ENCODE results near the gene PLIN4. TPM values are rescaled to one million over a fixed set of nuclear protein-coding genes. Genes with fewer than 3 reads are reported as not detected.

PLIN4 gene
- total and polyA plus RNA-seq, 8 donors = 0.88 to 4.0 (median 1.1) TPM

- Histone ChIP-seq H3K9me3 (no peaks in the 10 kb centered on the region), H3K27me3 (no peaks in the 10 kb centered on the region), H3K36me3 (peaks cover 0 to 53% of the 10 kb centered on the region in 2 donors), H3K4me1 (no peaks in the 10 kb centered on the region), H3K27ac (no peak overlapping the region), H3K4me3 (no peak overlapping the region)
- ATAC-seq = no peak
- intact Hi-C loops (cut with DNase I) = no loop called here
- TF ChIP-seq, protein P1, sequence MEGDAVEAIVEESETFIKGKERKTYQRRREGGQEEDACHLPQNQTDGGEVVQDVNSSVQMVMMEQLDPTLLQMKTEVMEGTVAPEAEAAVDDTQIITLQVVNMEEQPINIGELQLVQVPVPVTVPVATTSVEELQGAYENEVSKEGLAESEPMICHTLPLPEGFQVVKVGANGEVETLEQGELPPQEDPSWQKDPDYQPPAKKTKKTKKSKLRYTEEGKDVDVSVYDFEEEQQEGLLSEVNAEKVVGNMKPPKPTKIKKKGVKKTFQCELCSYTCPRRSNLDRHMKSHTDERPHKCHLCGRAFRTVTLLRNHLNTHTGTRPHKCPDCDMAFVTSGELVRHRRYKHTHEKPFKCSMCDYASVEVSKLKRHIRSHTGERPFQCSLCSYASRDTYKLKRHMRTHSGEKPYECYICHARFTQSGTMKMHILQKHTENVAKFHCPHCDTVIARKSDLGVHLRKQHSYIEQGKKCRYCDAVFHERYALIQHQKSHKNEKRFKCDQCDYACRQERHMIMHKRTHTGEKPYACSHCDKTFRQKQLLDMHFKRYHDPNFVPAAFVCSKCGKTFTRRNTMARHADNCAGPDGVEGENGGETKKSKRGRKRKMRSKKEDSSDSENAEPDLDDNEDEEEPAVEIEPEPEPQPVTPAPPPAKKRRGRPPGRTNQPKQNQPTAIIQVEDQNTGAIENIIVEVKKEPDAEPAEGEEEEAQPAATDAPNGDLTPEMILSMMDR (IDR thresholded peaks at IDR 0.05) = no peak
- no peak for DNase-seq
These were observed 12.5 kb downstream of the PLIN4 start for GRCh38 chr19:4505570-4506448.

DNA sequence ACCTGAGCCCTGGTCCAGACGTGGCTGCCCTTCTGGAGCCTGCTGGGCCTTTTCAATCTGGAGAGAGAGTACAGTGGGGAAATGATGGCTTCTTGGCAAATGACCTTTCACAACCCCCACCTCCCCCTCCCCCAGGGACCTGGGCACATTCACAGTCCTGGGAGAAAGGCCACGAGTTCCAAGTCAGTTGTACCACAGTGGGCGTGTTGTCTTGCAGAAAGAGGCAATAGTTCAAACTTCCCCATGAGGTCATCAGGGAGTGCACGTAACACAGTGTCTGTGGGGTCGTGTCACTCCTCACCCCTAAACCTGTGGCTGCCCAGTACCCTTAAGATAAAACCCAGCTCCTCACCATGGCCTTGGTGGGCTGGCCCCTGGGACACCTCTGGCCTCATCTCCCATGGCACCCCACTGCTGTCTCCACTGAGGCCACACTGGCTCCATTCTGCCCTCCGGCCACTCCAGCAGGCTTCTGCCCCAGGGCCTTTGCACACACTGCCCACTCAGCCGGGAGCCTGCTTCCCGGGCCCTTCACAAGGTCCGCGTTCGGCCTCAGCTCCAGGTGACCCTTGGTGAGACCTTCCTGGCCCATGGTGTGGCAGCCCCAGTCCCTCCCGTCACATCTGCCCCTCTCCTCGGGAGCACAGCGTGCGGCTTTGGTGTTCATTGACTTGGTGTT, 13.3 kb downstream of the PLIN4 start:
- DNase-seq = no peak
- Histone ChIP-seq H3K27ac (no peak overlapping the region), H3K4me3 (no peak overlapping the region), H3K36me3 (peaks cover 0 to 61% of the 10 kb centered on the region in 2 donors), H3K9me3 (no peaks in the 10 kb centered on the region), H3K27me3 (no peaks in the 10 kb centered on the region), H3K4me1 (no peaks in the 10 kb centered on the region)
- TF ChIP-seq, protein P1 (IDR thresholded peaks at IDR 0.05) = no peak
- intact Hi-C loops (cut with DNase I) = no loop called here
- no peak for ATAC-seq

DNA sequence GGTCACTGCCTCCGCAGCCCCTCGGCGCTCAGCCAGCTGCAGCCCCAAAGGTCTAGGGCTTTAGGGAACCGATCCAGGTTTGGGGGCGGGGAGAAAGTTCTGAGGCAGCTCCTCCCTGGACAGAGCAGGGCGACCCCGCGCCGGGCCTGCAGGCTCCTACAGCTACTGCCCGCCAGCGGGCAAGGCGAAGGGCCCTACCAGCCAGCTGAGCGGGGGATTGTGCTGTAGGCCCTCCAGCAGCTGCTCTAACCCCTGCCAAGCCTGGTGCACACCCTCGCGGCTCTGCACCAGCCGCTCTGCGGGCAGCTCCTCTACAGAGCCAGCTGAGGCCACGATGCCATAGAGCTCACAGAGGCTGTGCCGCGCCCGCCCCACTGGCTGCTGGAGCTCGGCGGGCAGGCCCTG, 14.0 kb downstream of the PLIN4 start:
- no peak overlapping the region for H3K27ac ChIP-seq
- peaks cover 0 to 68% of the 10 kb centered on the region in 2 donors for H3K36me3 ChIP-seq
- ATAC-seq (no peak), DNase-seq (no peak)
- no peak overlapping the region for H3K4me3 ChIP-seq
- no peaks in the 10 kb centered on the region for H3K4me1 ChIP-seq
- intact Hi-C loops (cut with DNase I) = no loop called here
- H3K27me3 ChIP-seq = no peaks in the 10 kb centered on the region
- no peaks in the 10 kb centered on the region for H3K9me3 ChIP-seq
- TF ChIP-seq, protein P1 (IDR thresholded peaks at IDR 0.05) = no peak

- Histone ChIP-seq H3K27ac (no peak overlapping the region), H3K9me3 (no peaks in the 10 kb centered on the region), H3K27me3 (no peaks in the 10 kb centered on the region), H3K4me3 (no peak overlapping the region), H3K4me1 (no peaks in the 10 kb centered on the region), H3K36me3 (peaks cover 0 to 73% of the 10 kb centered on the region in 2 donors)
- DNase-seq (no peak), ATAC-seq (no peak)
- TF ChIP-seq, protein P1 (IDR thresholded peaks at IDR 0.05) = no peak
- intact Hi-C loops (cut with DNase I) = no loop called here
These were observed 14.5 kb downstream of the PLIN4 start for GRCh38 chr19:4503825-4504170.

DNA sequence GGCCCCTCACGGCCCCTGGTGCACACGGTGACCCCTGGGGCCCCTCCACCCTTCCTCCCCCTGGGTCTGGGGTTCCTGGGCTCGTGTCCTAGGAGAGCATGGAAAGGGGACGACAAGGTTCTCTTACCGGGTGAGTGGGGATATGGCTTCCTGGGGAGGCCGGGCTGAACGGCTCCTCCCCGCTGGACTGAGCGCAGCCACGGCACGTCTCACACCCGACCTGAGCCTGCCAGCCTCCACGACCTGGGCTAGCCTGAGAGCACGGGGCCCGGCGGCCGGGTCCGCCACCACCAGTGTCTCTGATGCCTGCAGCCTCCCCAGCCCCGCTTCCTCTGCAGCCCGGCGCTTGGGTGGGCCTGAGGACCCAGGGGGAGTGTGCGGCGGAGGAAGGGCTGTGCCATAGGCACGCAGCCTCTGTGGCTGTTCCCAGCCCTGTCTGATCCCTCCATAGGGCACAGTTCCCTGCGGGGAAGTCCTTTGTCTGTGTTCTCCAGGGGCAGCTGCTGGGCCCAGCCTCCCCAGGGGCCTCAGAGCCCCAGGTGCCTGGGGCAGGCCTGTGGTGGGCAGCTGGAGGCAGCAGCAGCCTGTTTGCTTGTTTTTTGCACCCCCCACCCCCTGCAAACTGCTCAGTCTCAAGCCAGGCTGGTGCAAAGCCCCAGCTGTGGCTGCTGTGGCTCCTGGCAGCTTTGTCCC, 15.0 kb downstream of the PLIN4 start:
- H3K4me3 ChIP-seq = no peak overlapping the region
- no peaks in the 10 kb centered on the region for H3K27me3 ChIP-seq
- no peak overlapping the region for H3K27ac ChIP-seq
- no peak for DNase-seq
- no peak for ATAC-seq
- H3K36me3 ChIP-seq = peaks cover 0 to 78% of the 10 kb centered on the region in 2 donors
- TF ChIP-seq, protein P1 (IDR thresholded peaks at IDR 0.05) = no peak
- H3K4me1 ChIP-seq = no peaks in the 10 kb centered on the region
- intact Hi-C loops (cut with DNase I) = no loop called here
- H3K9me3 ChIP-seq = no peaks in the 10 kb centered on the region

Measured in left lung (tissue), 10 donors.